Heart right ventricle (tissue), 16 donors: ENCODE results near the gene TMEM204. TPM values are rescaled to one million over a fixed set of nuclear protein-coding genes. Genes with fewer than 3 reads are reported as not detected.
A peak's percentile ranks its signal among the peaks of the same experiment; 100 is the strongest.

Experiments used
- ATAC-seq, 8 donors: fragments of 200-7000 bp; cut with Tn5 transposase; one replicate each; pipeline ENCODE4 v1.9.1; 2020; ENCODE audit warnings: mild to moderate bottlenecking in 8 of 8, moderate library complexity in 8 of 8, moderate number of reproducible peaks in 1 of 8
- DNase-seq, 2 donors: peaks; one replicate each; pipeline ENCODE4 v3.0.0-alpha.2; 2020
- H3K27ac ChIP-seq, 10 donors: fragments of 200-600 bp; sonication (generic) in 2 of 10; one replicate each; pipeline versions ENCODE4 v1.5.0 to v1.8.0; 2020 to 2022; ENCODE audit warnings: mild to moderate bottlenecking in 3 of 10
- H3K27me3 ChIP-seq, 7 donors: fragments of 200-600 bp; one replicate each; pipeline ENCODE4 v1.8.0; 2021 to 2022; ENCODE audit warnings: mild to moderate bottlenecking in 2 of 7
- H3K36me3 ChIP-seq, 9 donors: fragments of 200-600 bp; sonication (generic) in 1 of 9; one replicate each; pipeline versions ENCODE4 v1.5.0 to v1.8.0; 2020 to 2022; ENCODE audit warnings: mild to moderate bottlenecking in 2 of 9
- H3K4me1 ChIP-seq, 9 donors: fragments of 200-600 bp; sonication (generic) in 1 of 9; one replicate each; pipeline versions ENCODE4 v1.5.0 to v1.8.0; 2020 to 2022; ENCODE audit warnings: mild to moderate bottlenecking in 4 of 9
- H3K4me3 ChIP-seq, 10 donors: fragments of 200-600 bp; sonication (generic) in 2 of 10; one replicate each; pipeline versions ENCODE4 v1.5.0 to v1.8.0; 2020 to 2022; ENCODE audit warnings: mild to moderate bottlenecking in 7 of 10, moderate library complexity in 2 of 10
- H3K9me3 ChIP-seq, 11 donors: fragments of 200-600 bp in 10 of 11; sonication (generic) in 2 of 11; one replicate each; pipeline versions ENCODE4 v1.5.0 to v1.8.0; 2013 to 2022; ENCODE audit warnings: mild to moderate bottlenecking in 2 of 11, control low read depth in 1 of 11, moderate library complexity in 1 of 11
- WGBS, 2 donors: extraction: QIAGEN DNeasy Blood & Tissue Kit; methylation state at CpG; one replicate each; pipeline ENCODE4 v1.1.7; 2013; ENCODE audit warnings: inconsistent platforms in 1 of 2; 5-methylcytosine and 5-hydroxymethylcytosine counted together
- intact Hi-C, 10 donors: fragments of 100-400 bp; cut with DNase I; formaldehyde crosslinking; loops; one replicate each; pipeline versions ENCODE4 v1.11.1 to v1.14.2; 2022
- polyA plus RNA-seq, 2 donors: library from polyadenylated mRNA; stranded (reverse); fragments of 200-250 nt; gene quantifications; one replicate each; pipeline ENCODE4 v1.2.3, GENCODE V29; 2013
- total RNA-seq, 10 donors: library from RNA; stranded (reverse); fragmentation: NEBNext Ultra II Directional in 3 of 10; extraction: Animal tissue kit (Norgen Biotek cat#: 25700) in 3 of 10; gene quantifications; one replicate each; pipeline versions ENCODE4 v1.2.1 to v1.2.4, GENCODE V29; 2021 to 2023
- TF ChIP-seq, protein P1 (sequence below), 9 donors: fragments of 200-600 bp; sonication (generic) in 2 of 9; IDR thresholded peaks; one replicate each; pipeline versions ENCODE4 v1.5.0 to v1.8.0; 2021 to 2022; ENCODE audit warnings: antibody characterized with exemption in 9 of 9, mild to moderate bottlenecking in 5 of 9, moderate library complexity in 1 of 9
- donor health status: Arrhythmogenic right ventricular cardiomyopathy.
- donor health status: ischemic (EF 13 %, LVEDD 7.1; RV severe dilation, severe dysfunction).
- donor health status: healthy with polysubstance abuse.
- donor health status: DM: no; HTN: yes; CAD: no.
- donor health status: DM: no; HTN: no; CAD: no.
- donor health status: ischemic (EF 25% LVEDD 6.9; RV normal size, moderate dysfunction).
- donor health status: ischemic (EF 25% LVEDD 5.7; RV mildly dilated, moderate dysfunction).
- donor health status: healthy.
- donor health status: DM: yes; HTN: yes; CAD: no.
- donor health status: Ischemic cardiomyopathy.
- donor health status: ischemic (EF 35%, LVEDD 5.7; RV mildly dilated, moderate dysfunction).
- donor health status: nonischemic (EF 11% LVEDD 7.7; RV severe dilation, severe dysfunction).
- donor health status: DM: yes; HTN: yes; CAD: no.
- donor health status: PGD.
- donor health status: ischemic (EF 29% LVEDD 5.4; RV normal size, mild dysfunction).
- donor health status: nonischemic (EF 23%, LVEDD 6.1; RV moderate dilation, normal function).

Gene TMEM204
- total and polyA plus RNA-seq, 12 donors: 10.7 to 49.9 (median 19.8) TPM

DNA sequence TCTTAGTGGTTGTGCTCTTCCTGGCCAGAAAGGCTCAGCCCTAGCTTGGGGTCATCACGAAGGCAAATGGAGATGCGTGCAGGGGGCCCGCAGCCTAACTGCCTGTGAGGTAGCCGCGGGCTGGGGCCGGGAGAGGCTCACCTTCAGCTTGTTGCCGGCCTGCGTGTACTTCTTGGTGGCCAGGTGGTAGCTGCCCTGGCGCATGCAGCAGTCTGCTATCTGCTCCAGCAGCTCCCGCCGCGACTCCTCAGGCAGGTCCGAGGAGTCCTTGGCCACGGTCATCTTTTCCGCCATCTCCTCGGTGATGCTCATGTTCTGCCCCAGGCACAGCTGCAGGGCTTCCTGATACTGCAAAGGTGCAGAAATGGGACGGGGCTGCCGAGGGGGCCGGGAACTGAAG lies 13.0 kb upstream of the TMEM204 start:
- intact Hi-C loops: no loop called here
- TF ChIP-seq, protein P1, sequence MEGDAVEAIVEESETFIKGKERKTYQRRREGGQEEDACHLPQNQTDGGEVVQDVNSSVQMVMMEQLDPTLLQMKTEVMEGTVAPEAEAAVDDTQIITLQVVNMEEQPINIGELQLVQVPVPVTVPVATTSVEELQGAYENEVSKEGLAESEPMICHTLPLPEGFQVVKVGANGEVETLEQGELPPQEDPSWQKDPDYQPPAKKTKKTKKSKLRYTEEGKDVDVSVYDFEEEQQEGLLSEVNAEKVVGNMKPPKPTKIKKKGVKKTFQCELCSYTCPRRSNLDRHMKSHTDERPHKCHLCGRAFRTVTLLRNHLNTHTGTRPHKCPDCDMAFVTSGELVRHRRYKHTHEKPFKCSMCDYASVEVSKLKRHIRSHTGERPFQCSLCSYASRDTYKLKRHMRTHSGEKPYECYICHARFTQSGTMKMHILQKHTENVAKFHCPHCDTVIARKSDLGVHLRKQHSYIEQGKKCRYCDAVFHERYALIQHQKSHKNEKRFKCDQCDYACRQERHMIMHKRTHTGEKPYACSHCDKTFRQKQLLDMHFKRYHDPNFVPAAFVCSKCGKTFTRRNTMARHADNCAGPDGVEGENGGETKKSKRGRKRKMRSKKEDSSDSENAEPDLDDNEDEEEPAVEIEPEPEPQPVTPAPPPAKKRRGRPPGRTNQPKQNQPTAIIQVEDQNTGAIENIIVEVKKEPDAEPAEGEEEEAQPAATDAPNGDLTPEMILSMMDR (IDR thresholded peaks at IDR 0.05): no peak
- WGBS, 2 donors: 90 to 95% methylated on average over 19 of the region's 19 CpGs
- H3K9me3 ChIP-seq: no peaks in the 10 kb centered on the region
- peaks cover 0 to 58% (median 6%) of the 10 kb centered on the region in 9 donors for H3K36me3 ChIP-seq
- no peak overlapping the region for H3K27ac ChIP-seq
- ATAC-seq: peak in 1 of 8 donors; percentile 9
- no peaks in the 10 kb centered on the region for H3K4me1 ChIP-seq
- H3K4me3 ChIP-seq: no peak overlapping the region
- no peaks in the 10 kb centered on the region for H3K27me3 ChIP-seq
- peak in 1 of 2 donors; percentile 7 for DNase-seq

DNA sequence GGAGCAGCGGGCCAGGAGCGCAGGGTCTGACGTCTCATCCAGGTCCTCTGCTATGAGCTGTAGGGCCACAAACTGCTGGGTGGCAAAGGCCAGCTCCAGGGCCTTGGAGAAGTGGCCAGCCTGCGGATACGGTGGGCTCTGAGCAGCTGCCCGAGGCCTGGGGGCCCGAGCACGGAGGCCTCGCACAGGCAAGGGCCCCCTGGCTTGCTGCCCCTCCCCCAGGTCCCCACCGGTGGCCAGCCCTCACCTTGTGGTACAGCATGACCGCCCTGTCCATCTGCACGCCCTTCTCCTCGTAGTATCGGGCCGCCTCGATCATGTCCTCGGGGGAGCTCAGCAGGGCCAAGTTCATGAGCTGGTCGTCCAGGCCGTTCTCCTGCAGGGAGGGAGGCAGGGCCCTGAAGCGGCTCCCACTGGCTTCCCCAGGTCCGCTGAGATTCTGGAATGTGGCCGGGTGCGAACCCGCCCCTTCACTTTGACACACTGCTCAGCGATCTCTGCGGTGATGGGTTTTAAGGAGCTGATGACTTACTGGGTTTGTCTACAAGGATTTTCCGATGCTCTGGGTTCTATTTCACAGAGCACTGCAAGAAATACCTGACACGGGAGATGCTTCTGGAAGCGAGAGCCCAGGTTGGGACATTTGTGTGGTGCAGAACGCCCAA lies 9.8 kb upstream of the TMEM204 start:
- intact Hi-C loops: no loop called here
- DNase-seq: no peak
- TF ChIP-seq, protein P1 (IDR thresholded peaks at IDR 0.05): no peak
- H3K27ac ChIP-seq: no peak overlapping the region
- H3K4me1 ChIP-seq: peaks cover 13 to 23% (median 21%) of the 10 kb centered on the region in 9 donors
- 90 to 91% methylated on average over 28 to 30 of the region's 30 CpGs for WGBS, 2 donors
- H3K9me3 ChIP-seq: no peaks in the 10 kb centered on the region
- no peak overlapping the region for H3K4me3 ChIP-seq
- ATAC-seq: no peak
- H3K36me3 ChIP-seq: peaks cover 0 to 43% (median 6%) of the 10 kb centered on the region in 9 donors
- no peaks in the 10 kb centered on the region for H3K27me3 ChIP-seq

DNA sequence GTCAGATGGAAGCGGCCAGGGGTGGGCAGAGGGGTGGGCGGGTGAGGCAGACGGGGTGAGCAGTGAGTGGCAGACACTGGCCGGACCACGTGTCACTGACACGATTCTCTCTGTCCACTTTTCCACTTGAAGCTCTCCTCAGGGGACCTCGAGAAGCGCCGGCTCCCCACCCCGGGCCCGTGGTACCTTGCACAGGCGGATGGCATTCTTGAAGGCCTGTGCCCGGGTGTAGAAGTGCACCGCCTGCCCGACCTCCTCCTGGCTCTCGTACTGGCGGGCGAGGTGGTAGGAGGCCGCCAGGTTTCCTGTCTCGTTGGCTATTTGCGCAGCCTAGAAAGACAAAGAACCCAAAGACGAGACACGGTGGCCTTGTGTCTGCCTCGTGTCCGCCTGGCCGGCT lies 9.1 kb upstream of the TMEM204 start:
- Histone ChIP-seq H3K27ac (no peak overlapping the region), H3K4me1 (peaks cover 15 to 30% (median 28%) of the 10 kb centered on the region in 9 donors), H3K4me3 (no peak overlapping the region), H3K27me3 (no peaks in the 10 kb centered on the region), H3K36me3 (peaks cover 0 to 36% (median 6%) of the 10 kb centered on the region in 9 donors), H3K9me3 (no peaks in the 10 kb centered on the region)
- intact Hi-C loops: no loop called here
- TF ChIP-seq, protein P1 (IDR thresholded peaks at IDR 0.05): no peak
- WGBS, 2 donors: 94 to 96% methylated on average over 26 of the region's 26 CpGs
- DNase-seq (peak in 1 of 2 donors; percentile 8), ATAC-seq (no peak)

DNA sequence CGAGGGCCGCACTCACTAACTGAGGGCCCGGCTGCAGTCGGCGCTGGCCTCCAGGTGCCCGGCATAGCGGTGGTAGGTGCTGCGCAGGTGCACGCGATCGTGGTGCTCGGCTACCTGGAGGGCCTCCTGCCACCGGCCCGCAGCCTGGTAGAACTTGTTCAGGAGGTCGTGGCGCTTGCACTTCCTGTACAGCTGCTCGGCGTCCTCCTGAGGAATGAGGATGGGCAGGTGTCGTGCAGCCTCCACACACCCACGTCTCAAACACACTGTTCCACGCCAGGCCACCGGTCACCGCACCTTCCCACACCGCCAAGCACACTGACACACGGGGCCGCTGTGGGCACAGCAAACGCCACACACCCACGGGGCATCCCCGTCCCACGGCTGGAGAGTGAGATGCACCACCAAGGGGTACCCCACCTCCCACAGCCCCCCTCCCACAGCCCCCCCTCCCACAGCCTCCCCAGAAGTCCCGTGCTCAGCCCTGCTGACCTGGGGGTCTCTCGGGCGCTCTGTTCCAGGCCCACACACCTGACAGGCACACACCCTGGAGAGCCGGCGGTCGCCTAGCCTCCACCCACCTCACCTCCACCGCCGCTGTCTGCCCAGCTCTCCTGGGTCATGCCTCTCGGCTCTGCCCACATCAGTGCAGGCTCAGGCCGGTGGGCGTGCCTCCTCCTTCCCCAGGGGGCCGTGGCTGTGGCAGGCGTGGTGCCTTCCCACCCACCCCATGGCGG lies 7.4 kb upstream of the TMEM204 start:
- H3K4me1 ChIP-seq: peaks cover 23 to 45% (median 36%) of the 10 kb centered on the region in 9 donors
- DNase-seq (peak in 1 of 2 donors; percentile 10), ATAC-seq (no peak)
- TF ChIP-seq, protein P1 (IDR thresholded peaks at IDR 0.05): no peak
- H3K4me3 ChIP-seq: no peak overlapping the region
- H3K27me3 ChIP-seq: no peaks in the 10 kb centered on the region
- H3K27ac ChIP-seq: no peak overlapping the region
- no peaks in the 10 kb centered on the region for H3K9me3 ChIP-seq
- intact Hi-C loops: no loop called here
- WGBS, 2 donors: 92% methylated on average over 38 to 44 of the region's 44 CpGs
- peaks cover 0 to 25% (median 0%) of the 10 kb centered on the region in 9 donors for H3K36me3 ChIP-seq
